DMS53 (cell line): ENCODE results near the gene COX14.
"Not testable (repeated sequence)": the region's sequence is repeated elsewhere in the genome, so short reads cannot be mapped to it uniquely, and the experiment has no call there.

ENCODE experiments used
- DNase-seq: peaks from one replicate; lab custom pipeline; 2025; lab: John Stamatoyannopoulos, UW

Gene COX14

DNA sequence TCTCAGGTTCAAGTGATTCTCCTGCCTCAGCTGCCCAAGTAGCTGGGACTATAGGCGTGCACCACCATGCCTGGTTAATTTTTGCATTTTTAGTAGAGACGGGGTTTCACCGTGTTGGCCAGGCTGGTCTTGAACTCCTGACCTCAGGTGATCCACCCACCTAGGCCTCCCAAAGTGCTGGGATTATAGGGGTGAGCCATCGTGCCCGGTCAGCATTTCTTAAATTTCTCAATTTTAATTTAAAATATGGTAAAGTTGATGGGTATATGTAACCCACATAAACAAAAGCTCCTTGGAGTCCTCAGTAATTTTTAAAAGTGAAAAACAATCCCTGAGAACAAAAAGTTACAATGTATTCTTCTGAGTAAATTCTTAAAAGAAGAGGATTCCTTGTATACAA is 42.9 kb downstream of the COX14 start:
- not testable (repeated sequence) for DNase-seq

DNA sequence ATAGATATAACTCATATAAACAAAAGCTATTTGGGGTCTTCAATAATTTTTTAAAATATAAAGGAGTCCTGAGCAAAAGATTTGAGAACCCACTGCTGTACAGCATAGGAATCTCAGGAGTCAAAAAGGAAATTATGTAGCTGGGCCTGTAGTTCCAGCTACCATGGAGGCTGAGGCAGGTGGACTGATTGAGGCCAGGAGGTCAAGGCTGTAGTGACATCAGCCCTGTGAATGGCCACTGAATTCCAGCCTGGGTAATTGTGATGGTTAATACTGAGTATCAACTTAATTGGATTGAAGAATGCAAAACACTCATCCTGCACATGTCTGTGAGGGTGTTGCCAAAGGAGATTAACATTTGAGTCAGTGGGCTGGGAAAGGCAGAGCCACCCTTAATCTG is 44.6 kb downstream of the COX14 start:
- DNase-seq, result no peak

- DNase-seq, result peak; percentile 8
Observed at GRCh38 chr12:50157259-50157658, 45.2 kb downstream of the COX14 start.

DNA sequence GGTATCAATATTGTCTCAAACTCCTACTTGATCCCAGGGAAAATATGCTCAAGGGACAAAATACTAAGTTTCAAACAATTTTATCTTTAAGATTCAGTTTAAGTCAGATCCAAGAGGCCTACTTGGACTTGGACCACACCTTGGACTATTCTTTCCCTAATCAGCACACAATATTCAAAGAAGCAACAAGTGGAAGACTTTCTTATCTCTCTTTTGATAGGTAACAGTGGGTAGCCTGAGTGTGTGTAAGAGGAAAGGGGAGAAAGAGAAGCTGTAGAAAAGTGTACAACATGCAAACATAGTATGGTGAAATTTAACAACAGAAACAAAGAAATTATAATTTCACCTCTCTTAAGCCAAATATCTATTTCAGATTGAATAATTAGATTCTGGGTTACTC is 48.6 kb downstream of the COX14 start:
- DNase-seq, result no peak

- no peak for DNase-seq
Observed at GRCh38 chr12:50162230-50162629, 50.2 kb downstream of the COX14 start.

DNA sequence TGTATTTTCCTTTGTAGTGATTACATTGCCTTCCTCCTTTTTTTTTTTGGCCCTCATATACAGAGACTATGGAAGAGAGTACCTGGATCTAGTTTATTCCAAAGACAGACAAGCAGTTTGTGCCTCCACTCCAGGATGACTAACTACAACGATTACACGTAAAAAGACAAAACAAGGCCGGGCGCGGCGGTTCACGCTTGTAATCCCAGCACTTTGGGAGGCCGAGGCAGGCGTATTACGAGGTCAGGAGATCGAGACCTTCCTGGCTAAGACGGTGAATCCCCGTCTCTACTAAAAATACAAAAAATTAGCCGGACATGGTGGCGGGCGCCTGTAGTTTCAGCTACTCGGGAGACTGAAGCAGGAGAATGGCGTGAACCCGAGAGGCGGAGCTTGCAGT is 52.9 kb downstream of the COX14 start:
- DNase-seq, result no peak

DNA sequence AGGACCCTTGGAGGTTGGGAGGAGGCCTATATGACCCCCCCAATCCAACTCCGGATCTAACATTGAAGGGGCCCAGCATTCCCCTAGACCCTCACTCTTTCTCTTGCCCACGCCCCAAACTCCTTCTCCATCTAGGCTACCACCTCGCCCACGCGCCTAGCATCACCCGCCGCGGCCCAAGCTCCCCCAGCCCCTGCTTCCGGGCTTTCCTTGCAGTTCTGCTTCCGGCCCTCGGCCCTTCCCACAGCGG is 54.7 kb downstream of the COX14 start:
- no peak for DNase-seq

DNA sequence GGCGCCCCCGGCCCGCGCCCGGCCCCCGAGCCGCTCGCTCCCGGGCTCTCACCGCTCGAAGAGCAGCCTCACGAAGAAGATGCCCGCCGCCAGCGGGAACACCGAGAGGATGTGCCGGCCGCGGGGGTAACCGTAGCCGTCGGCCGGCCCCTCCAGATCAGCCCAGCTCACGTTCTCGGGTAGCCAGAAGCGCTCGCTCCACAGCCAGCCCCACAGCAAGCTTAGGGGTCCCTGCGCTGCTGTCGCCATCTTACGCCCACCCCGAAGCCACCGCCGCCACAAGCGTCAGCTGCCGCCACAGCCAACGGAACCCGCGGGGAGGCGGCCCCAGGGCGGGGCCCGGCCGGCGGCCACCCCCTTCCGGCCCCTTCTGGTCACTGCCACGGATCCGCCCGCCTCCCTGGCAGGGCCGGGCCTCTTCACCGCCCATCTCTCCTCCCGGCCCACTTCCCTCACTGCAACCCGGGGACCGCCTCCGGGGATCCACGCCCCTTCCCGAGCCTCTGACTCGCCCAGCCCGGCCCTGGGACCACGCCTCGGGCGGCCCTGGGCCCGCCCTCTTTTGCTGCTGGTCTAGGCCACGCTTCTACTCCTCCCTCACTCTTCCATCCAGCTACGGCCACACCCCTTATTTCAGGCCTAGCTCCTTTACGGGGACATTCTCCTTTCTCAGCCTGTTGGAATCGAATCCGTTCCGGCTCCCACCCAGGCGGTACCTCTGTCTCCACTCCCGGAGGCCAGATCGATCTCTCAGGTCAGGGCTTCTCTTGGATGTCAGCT is 55.2 kb downstream of the COX14 start, which contains the start of gene CERS5:
Gene CERS5, minus strand, starts transcription at position 321 of the 780 bp plus-strand sequence. Its CDS starts 72 bp downstream, at position 249.
- peak; percentile 99 for DNase-seq
